NCI-H2029 treated with DMSO at 0.1 percent for 48 hours (cell line): Measurements from ENCODE around the gene TYW5.
"Not testable (repeated sequence)": the region's sequence is repeated elsewhere in the genome, so short reads cannot be mapped to it uniquely, and the experiment has no call there.

Source experiments
- DNase-seq: peaks from one replicate; lab custom pipeline; 2025; lab: John Stamatoyannopoulos, UW

TYW5 gene

DNA sequence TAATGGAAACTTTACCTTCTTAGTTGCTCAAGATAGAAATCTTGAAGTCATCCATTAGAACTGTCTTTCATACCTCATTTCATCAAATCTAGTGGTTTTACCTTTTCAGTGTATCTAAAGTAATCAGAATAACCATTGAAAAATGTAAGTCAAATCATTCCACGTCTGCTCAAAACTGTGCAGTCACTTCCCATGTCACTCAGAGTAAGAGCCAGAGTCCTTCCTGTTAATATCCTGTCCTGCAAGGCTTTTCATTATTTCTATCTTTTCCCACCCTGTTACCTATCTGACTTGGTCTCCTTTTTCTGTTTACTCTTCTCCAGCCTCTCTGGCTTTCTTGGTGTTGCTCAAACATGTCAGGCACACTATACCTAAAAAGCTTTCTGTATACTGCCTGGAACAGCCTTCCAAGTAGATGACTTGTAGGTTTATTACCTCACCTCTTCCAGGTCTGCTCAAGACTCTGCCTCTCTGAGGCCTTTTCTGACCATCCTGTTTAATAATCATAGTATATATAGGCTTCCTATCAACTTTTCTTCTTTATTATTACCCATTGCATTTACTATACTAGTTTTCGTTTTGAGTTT, 40.8 kb downstream of the TYW5 start:
- DNase-seq = no peak

DNA sequence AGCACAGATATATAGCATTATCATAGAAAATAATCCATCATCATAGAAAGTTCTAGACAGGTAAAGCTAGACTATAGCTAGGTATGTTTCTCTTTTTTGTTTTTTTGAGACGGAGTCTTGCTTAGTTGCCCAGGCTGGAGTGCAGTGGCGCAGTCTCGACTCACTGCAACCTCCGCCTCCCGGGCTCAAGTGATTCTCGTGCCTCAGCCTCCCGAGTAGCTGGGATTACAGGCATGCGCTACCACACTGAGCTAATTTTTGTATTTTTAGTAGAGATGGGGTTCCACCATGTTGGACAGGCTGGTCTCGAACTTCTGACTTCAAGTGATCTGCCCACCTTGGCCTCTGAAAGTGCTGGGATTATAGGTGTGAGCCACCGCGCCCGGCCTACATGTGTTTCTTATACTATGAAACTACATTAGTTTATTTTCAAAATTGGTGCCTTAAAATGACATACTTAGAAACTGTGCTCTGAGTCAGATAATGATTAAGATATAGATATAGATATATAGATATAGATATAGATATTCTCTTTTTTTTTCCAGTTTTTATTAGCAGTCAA, 42.7 kb downstream of the TYW5 start:
- DNase-seq = not testable (repeated sequence)

DNA sequence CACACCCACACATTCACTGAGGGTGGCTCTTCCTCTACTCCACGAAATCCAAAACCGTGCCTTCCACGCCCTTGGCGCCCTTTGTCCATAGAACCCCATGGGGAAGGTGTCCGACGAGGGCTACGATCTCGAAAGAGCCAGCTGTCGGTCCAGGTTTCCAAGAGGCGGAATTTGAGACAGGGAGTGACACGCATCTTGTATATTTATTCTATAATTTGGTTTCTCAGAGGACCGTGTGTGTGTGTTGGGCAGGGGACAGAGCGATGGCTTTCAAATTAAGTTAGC, 43.5 kb downstream of the TYW5 start:
- no peak for DNase-seq

DNA sequence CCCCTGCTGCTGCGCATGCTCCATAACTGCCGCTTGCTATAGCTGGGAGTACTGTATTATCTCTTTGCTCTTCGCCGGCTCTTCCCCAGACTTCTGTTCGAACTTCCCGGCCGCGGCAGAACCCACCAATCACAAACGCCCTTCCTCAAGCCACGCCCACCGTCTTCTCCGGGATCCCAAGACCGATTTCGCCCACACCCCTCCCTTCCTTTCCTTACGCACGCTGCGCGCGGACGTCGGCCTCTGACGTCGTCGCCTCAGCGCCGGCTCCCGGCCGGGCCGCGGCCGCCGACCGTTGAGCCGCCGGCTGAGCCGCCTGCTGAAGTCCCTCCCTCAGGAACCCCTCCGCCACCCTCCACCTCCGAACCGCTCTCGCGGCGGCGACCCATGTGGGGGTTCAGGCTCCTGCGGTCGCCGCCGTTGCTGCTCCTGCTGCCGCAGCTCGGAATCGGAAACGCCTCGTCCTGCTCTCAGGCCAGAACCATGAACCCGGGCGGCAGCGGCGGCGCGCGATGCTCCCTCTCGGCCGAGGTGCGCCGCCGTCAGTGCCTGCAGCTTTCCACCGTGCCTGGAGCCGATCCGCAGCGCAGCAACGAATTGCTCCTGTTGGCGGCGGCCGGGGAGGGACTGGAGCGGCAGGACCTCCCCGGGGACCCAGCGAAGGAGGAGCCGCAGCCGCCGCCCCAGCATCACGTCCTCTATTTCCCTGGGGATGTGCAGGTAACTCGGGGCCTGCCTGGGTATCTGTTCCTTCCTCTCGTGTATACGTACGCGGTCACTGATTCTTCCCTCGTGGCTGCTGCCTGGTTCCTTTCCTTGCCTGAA, 44.0 kb downstream of the TYW5 start, which contains the start of gene C2orf69:
Gene C2orf69 (plus strand): TSS at position 242 of the 825 bp plus-strand sequence. CDS start 146 bp downstream, at position 388.
- peak; percentile 90 for DNase-seq

DNA sequence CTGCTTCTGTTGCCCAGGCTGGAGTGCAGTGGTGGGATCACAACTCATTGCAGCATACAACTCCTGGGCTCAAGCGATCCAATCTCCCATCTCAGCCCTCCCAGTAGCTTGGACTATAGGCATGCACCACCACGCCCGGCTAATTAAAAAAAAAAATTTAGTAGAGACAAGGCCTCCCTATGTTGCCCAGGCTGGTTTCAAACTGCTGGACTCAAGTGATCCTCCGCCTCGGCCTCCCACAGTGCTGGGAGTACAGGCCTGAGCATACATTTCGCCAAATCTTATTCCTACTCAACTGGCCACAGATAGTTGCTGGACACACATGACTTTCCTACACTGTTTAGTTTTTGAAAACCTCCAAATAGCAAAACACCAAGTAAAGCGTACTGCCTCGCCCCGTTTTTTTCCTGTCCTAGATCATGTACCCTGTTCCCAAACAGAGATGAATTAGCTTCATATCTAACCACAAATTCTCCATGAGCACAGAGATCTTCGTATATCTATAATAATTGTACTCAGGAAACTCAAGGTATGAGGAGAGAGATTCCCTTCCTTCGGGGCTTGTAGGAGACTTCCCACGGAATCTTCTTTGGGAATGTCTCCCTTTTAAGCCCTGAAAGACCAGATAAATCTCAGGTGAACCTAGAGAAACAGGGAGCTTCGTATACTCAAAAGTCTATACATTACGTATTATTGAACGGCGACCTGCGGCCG, 44.8 kb downstream of the TYW5 start:
- no peak for DNase-seq

DNA sequence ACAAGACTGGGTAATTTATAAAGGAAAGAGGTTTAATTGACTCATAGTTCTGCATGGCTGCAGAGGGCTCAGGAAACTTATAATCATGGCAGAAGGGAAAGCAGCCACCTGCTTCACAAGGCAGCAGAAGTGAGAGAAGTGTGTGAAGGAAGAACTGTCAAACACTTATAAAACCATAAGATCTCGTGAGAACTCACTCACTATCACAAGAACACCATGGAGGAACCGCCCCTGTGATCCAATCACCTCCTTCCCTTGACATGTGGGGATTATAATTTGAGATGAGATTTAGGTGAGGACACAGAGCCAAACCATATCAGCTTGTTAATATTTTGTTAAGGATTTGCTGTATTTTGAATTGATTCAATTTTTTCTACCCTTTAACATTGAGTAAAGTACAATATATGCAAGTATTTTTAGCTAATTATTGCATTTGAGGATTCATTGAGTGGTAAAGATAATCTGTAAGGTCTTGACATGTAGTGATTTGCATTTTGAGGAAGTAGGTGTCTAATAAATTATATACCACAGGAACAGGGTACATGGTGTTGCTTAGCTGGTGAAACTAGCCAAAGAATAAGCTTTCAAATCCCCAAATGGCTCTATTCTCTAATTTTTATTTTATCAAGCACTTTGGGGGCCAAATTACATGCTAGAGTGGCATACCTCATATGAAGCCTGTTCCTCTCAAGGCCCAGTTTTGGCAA, 48.1 kb downstream of the TYW5 start:
- DNase-seq = no peak

DNA sequence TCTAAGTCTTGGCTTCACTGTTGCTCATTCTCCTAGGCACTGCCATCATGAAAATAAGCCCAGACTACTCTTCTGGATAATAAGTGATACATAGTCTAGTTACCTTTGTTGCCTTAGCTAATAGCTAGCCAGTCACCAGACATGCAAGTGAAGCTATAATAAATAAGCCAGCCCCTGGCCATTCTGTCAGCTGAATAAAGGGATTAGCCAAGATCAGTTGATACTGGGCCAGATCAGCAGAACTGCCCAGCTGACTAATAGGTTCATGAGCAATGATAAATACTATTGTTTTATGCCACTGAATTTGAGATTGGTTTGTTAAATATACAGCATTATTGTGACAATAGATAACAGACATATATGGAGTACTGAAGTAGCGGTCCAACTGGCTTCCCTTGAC, 52.2 kb downstream of the TYW5 start:
- no peak for DNase-seq

DNA sequence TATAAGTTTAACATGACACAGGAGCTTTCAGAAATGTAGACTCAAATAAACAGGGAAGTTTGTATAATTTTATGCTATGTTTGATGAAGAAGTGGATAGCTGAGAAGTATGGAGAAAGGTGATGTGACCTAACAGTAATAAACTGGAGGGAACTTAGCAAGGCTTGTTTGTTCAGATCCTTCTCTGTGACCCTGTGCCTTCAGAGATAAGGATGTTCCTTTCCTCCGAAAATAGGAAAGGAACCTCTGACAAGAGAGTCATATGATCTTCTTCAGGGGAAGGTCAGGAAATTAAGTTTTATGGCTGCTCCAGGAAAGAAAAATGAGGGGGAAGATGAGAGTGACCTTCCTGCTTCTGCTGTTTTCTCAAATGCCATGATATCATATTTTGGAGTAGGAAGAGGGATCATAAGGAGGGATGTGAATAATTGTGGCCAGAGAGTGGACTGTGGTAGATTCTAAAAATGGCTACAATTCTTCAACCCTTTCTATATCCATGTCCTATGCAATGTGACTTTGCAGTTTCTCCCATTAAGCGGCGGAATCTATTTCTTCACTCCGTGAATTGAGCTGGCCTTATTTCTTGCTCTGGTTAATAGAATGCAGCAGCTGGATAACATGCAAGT, 52.7 kb downstream of the TYW5 start:
- DNase-seq = no peak

DNA sequence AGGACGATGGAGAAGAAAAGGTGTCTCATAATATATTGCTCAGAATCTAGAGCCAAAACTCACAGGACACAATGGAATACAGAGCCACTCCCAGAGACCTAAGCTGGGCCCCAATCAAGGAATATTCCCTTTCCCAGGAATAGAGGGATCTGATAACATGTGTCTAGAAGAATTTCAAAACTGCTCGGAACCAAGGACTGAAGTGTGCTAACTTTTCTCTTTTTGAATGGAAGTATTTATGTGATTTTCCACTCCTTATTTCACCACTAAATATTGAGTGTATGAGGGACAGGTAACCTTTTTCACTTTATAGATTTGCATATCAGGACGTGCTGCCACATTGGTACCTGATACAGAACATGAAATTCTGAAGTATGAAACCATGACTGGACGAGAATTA, 53.3 kb downstream of the TYW5 start:
- no peak for DNase-seq

DNA sequence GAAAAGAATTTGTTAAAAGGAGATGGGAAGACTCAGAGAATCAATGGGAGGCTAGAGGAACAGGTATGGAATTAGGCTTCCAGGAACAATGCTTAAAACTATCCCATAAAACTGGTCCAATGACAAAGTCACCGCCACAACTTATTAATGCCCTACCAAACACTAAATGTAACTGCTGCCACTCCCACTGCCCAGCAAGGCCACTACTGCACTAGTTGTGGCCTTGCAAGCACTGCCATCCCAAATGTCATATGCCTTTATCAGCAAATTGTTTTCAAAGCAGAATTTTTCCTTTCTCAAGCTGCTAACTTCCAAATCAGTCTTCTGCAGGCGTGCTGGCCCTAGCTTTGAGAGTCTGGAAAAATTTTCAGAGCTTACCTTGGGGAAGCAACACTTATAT, 58.7 kb downstream of the TYW5 start:
- DNase-seq = no peak

DNA sequence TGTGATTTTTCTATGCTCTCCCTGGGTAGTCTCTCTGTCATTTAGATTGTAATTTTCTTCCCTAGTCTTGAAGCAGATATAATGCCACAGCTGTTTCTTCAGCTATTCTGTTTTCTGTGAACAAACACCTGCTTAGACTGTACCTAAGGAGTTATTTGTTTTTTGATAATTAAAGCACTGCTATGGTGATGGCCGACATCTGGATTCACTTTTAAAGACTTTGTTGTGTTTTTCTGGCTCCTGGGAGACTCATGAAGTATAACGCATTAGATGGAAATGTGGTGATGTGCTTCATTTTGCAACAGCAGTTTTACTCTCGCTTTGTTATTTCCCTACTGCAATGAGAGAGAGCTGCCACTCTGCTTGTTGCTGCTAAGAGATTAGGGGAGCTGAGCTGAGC, 59.9 kb downstream of the TYW5 start:
- no peak for DNase-seq

DNA sequence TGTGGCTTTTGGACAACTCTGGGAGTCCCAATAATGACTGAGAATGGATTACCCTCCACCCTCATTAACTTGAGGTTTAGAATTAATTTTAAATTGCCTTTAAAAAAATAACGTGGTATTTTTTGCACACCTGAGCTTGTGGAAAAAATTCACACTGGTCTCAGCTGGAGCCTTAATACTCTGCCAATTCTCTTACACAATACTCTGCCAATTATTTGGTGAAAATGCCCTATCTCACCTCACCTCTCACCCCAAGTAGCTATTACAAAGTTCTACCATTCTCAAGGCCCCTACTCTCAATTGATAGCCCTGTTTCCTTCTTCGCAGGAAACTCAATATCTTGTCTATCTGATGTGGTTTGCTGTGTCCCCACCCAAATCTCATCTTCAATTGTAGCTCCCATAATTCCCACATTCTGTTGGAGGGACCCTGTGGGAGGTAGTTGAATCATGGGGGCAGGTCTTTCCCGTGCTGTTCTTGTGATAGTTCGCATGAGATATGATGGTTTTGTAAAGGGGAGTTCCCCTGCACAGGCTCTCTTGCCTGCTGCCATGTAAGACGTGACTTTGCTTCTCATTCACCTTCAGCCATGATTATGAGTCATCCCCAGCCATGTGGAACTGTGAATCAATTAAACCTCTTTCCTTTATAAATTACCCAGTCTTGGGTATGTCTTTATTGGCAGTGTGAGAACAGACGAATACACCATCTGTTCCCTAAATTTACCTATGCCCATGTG, 71.6 kb downstream of the TYW5 start:
- DNase-seq = no peak

DNA sequence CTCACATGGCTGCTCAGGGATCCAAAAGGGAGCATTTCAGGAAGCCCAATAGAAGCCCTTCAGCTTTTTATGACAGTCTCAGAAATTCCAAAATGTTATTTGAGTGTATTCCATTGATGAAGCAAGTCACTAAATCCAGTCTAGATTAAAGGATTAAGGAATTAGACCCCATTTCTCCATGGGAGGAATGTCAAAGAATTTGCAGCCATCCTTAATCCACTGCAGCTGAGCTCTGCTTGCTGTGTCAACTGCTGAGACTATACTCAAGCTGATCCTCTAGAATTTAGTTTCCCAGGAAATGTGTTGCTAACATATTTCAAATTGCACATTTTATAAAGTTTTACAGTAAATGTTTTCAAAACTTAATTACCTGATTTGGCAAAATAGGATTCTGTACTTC, 72.6 kb downstream of the TYW5 start:
- DNase-seq = no peak
